RWPE2 (cell line): ENCODE results near the gene ADAMTSL1.
A peak's percentile ranks its signal among the peaks of the same experiment; 100 is the strongest.

Experiments used
- ATAC-seq: fragments of 200-7000 bp; cut with Tn5 transposase; 3 replicates; pipeline ENCODE4 v1.9.1; 2021; ENCODE audit warnings: low read depth
- DNase-seq: peaks from one replicate; pipeline ENCODE4 v3.0.0-alpha.2; 2020; ENCODE audit warnings: low spot score
- H3K27ac ChIP-seq: fragments of 450-650 bp; 2 replicates; pipeline ENCODE4 v1.5.1; 2017; ENCODE audit warnings: mild to moderate bottlenecking; ENCODE audit not compliant: poor library complexity, severe bottlenecking
- H3K27me3 ChIP-seq: fragments of 250-450 bp; sonication (Bioruptor Pico); 2 replicates; pipeline ENCODE4 v1.5.1; 2021; ENCODE audit warnings: mild to moderate bottlenecking, moderate library complexity; ENCODE audit not compliant: insufficient read depth, poor library complexity, severe bottlenecking
- H3K36me3 ChIP-seq: fragments of 250-450 bp; sonication (Bioruptor Pico); 2 replicates; pipeline ENCODE4 v1.5.1; 2020; ENCODE audit warnings: low read depth, mild to moderate bottlenecking, moderate library complexity
- H3K4me1 ChIP-seq: fragments of 250-450 bp; sonication (Bioruptor Pico); 2 replicates; pipeline ENCODE4 v1.5.1; 2021; ENCODE audit warnings: mild to moderate bottlenecking, moderate library complexity; ENCODE audit not compliant: insufficient read depth, poor library complexity, severe bottlenecking
- H3K4me3 ChIP-seq: fragments of 250-450 bp; sonication (Bioruptor Pico); 2 replicates; pipeline ENCODE4 v1.5.1; 2021; ENCODE audit warnings: mild to moderate bottlenecking, moderate library complexity; ENCODE audit not compliant: severe bottlenecking
- H3K9me3 ChIP-seq: fragments of 250-450 bp; sonication (Bioruptor Pico); 2 replicates; pipeline ENCODE4 v1.5.1; 2021; ENCODE audit warnings: mild to moderate bottlenecking, moderate library complexity; ENCODE audit not compliant: severe bottlenecking
- TF ChIP-seq, protein P1 (sequence below): fragments of 450-650 bp; IDR thresholded peaks from one replicate; pipeline ENCODE4 v1.5.1; 2017; ENCODE audit warnings: mild to moderate bottlenecking, moderate library complexity; ENCODE audit not compliant: poor library complexity, severe bottlenecking

Gene ADAMTSL1

DNA sequence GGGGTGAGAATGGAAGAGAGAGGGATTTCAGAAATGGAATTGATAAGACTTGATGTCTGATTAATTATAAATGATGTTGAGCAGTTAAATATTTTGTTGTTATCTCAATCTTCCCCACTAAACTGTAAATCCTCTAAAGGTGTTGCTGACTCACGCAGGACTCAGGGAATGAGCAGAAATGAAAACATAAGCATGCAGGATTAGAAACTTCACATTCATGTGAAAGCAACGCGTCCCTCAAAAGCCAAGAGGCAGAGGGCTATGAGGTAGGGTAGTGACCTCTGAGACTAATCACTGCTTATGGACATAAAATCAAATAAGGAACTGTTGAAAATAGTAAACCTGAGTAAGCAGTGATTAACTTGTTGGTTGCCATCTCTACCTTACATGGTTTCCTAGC lies 21.1 kb downstream of the ADAMTSL1 start:
- Histone ChIP-seq H3K27ac (no peak overlapping the region), H3K36me3 (no peaks in the 10 kb centered on the region), H3K9me3 (no peaks in the 10 kb centered on the region), H3K4me3 (no peak overlapping the region), H3K27me3 (no peaks in the 10 kb centered on the region), H3K4me1 (peaks cover 35% of the 10 kb centered on the region)
- DNase-seq (no peak), ATAC-seq (no peak)
- TF ChIP-seq, protein P1, sequence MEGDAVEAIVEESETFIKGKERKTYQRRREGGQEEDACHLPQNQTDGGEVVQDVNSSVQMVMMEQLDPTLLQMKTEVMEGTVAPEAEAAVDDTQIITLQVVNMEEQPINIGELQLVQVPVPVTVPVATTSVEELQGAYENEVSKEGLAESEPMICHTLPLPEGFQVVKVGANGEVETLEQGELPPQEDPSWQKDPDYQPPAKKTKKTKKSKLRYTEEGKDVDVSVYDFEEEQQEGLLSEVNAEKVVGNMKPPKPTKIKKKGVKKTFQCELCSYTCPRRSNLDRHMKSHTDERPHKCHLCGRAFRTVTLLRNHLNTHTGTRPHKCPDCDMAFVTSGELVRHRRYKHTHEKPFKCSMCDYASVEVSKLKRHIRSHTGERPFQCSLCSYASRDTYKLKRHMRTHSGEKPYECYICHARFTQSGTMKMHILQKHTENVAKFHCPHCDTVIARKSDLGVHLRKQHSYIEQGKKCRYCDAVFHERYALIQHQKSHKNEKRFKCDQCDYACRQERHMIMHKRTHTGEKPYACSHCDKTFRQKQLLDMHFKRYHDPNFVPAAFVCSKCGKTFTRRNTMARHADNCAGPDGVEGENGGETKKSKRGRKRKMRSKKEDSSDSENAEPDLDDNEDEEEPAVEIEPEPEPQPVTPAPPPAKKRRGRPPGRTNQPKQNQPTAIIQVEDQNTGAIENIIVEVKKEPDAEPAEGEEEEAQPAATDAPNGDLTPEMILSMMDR: no peak

GRCh38 chr9:18496256-18497000 lies 22.5 kb downstream of the ADAMTSL1 start:
- TF ChIP-seq, protein P1: no peak
- Histone ChIP-seq H3K4me1 (peaks cover 29% of the 10 kb centered on the region), H3K9me3 (no peaks in the 10 kb centered on the region), H3K36me3 (no peaks in the 10 kb centered on the region), H3K4me3 (no peak overlapping the region), H3K27ac (no peak overlapping the region), H3K27me3 (no peaks in the 10 kb centered on the region)
- DNase-seq (no peak), ATAC-seq (no peak)

GRCh38 chr9:18499062-18499461 lies 25.1 kb downstream of the ADAMTSL1 start:
- no peaks in the 10 kb centered on the region for H3K36me3 ChIP-seq
- H3K9me3 ChIP-seq: no peaks in the 10 kb centered on the region
- no peaks in the 10 kb centered on the region for H3K27me3 ChIP-seq
- H3K4me1 ChIP-seq: peaks cover 5% of the 10 kb centered on the region
- H3K27ac ChIP-seq: no peak overlapping the region
- H3K4me3 ChIP-seq: no peak overlapping the region
- DNase-seq (no peak), ATAC-seq (no peak)
- TF ChIP-seq, protein P1: no peak

- ATAC-seq (peak; percentile 84), DNase-seq (no peak)
- H3K36me3 ChIP-seq: no peaks in the 10 kb centered on the region
Observed at GRCh38 chr9:18499980-18500379, 26.0 kb downstream of the ADAMTSL1 start.

More at GRCh38 chr9:18499980-18500379, 26.0 kb downstream of the ADAMTSL1 start:
- TF ChIP-seq, protein P1: no peak
- Histone ChIP-seq H3K4me1 (peaks cover 5% of the 10 kb centered on the region), H3K27ac (no peak overlapping the region), H3K4me3 (no peak overlapping the region), H3K9me3 (no peaks in the 10 kb centered on the region), H3K27me3 (no peaks in the 10 kb centered on the region)
